Tibial nerve (tissue), 4 donors: ENCODE data around the gene RARG. TPM values are rescaled to one million over a fixed set of nuclear protein-coding genes. Genes with fewer than 3 reads are reported as not detected.

Experiments
- DNase-seq, 2 donors: peaks; one replicate each; pipeline ENCODE4 v3.0.0-alpha.2; 2019; ENCODE audit warnings: low spot score in 2 of 2
- H3K27ac ChIP-seq, 4 donors: fragments of 200-600 bp; sonication (generic) in 3 of 4; one replicate each; pipeline ENCODE4 v1.5.1; 2017 to 2019; ENCODE audit warnings: mild to moderate bottlenecking in 1 of 4
- H3K27me3 ChIP-seq, 2 donors: fragments of 200-600 bp; sonication (generic) in 1 of 2; one replicate each; pipeline versions ENCODE4 v1.5.1 to v1.6.0; 2017 to 2019
- H3K36me3 ChIP-seq, 3 donors: fragments of 200-600 bp; sonication (generic); one replicate each; pipeline ENCODE4 v1.5.1; 2018 to 2019
- H3K4me1 ChIP-seq, 4 donors: fragments of 200-600 bp; sonication (generic) in 3 of 4; one replicate each; pipeline ENCODE4 v1.5.1; 2017 to 2019
- H3K4me3 ChIP-seq, 4 donors: fragments of 200-600 bp; sonication (generic) in 3 of 4; one replicate each; pipeline ENCODE4 v1.5.1; 2017 to 2019; ENCODE audit warnings: mild to moderate bottlenecking in 1 of 4, moderate library complexity in 1 of 4
- H3K9me3 ChIP-seq, 4 donors: fragments of 200-600 bp; sonication (generic) in 3 of 4; one replicate each; pipeline ENCODE4 v1.5.1; 2017 to 2019
- CTCF ChIP-seq, 5 experiments: fragments of 200-600 bp in 3 of 5; fragments of 450-650 bp in 2 of 5; sonication (generic) in 3 of 5; IDR thresholded peaks; one replicate each; pipeline ENCODE4 v1.5.1; 2016 to 2019; ENCODE audit warnings: antibody characterized with exemption in 5 of 5, mild to moderate bottlenecking in 3 of 5, moderate library complexity in 2 of 5
- EP300 ChIP-seq, 2 donors: sonication (generic); formaldehyde crosslinking; IDR thresholded peaks; one replicate each; pipeline ENCODE4 v1.6.1; 2017; ENCODE audit warnings: antibody characterized with exemption in 2 of 2, mild to moderate bottlenecking in 1 of 2
- POLR2A ChIP-seq, 2 donors: fragments of 450-650 bp; IDR thresholded peaks; one replicate each; pipeline ENCODE4 v1.6.1; 2017; ENCODE audit warnings: antibody characterized with exemption in 2 of 2, mild to moderate bottlenecking in 2 of 2, moderate library complexity in 2 of 2
- WGBS, 2 donors: methylation state at CpG; one replicate each; pipeline ENCODE4 v1.1.5; 2018; 5-methylcytosine and 5-hydroxymethylcytosine counted together
- total RNA-seq, 4 donors: library from RNA; depleted of rRNA; stranded (reverse); fragments of >200 nt; gene quantifications; one replicate each; pipeline ENCODE4 v1.1.0, GENCODE V29; 2016

Gene RARG
- total RNA-seq, 4 donors from 2014 or later: 28.0 to 32.3 (median 31.4) TPM

DNA sequence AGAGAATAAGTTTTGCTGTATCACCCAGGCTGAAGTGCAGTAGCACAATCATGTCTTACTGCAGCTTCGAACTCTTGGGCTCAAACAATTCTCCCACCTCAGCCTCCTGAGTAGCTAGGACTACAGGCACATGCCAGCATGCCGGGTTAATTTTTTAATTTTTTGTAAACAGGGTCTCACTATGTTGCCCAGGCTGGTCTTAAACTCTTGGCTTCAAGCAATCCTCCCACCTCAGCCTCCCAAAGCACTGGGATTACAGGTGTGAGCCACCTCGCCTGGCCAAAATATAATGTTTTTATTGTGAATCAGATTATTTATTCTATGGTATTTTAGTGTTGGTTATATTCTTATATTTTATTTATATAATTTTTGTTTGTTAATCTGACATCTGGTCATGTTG lies 55.3 kb downstream of the RARG start:
- DNase-seq: no peak
- 95 to 98% methylated on average over 3 of the region's 3 CpGs for WGBS, 2 donors
- peaks cover 0 to 34% (median 12%) of the 10 kb centered on the region in 4 donors for H3K4me1 ChIP-seq
- H3K4me3 ChIP-seq: no peak overlapping the region
- peaks cover 0 to 19% (median 0%) of the 10 kb centered on the region in 3 donors for H3K36me3 ChIP-seq
- H3K27me3 ChIP-seq: no peaks in the 10 kb centered on the region
- H3K9me3 ChIP-seq: no peaks in the 10 kb centered on the region
- TF ChIP-seq EP300 (IDR thresholded peaks at IDR 0.05): no peak
- TF ChIP-seq POLR2A (IDR thresholded peaks at IDR 0.05): no peak
- no peak for TF ChIP-seq CTCF (IDR thresholded peaks at IDR 0.05)
- H3K27ac ChIP-seq: no peak overlapping the region

DNA sequence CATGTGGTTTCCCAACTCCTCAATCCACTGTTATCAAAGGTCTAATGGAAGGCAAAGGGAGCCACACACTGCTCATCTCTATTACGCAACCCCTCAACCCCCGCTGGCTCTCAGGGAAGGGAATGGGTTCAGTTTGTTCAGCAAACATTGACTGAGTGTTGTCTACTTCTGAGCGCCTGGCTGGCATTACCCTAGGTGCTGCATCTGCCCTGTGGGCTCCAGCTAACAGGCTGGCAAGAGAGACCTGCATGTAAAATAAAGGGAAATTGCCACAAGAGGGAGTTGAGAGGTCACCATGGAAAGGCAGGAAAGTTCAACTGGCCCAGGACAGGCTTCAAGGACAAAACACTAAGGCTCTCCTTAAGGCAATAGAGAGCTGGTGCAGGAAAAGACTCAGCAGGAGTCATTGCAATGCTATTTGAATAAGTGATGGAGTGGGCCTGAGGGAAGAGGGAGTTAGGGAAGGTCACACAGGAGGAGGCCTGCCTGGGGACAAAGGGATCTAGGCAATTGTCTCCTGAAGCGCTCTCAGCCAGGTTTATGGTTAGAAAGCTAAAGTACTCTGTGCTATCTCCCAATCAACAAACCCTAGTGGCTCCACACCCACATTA lies 57.0 kb downstream of the RARG start:
- DNase-seq: no peak
- peaks cover 0 to 32% (median 6%) of the 10 kb centered on the region in 4 donors for H3K4me1 ChIP-seq
- TF ChIP-seq EP300 (IDR thresholded peaks at IDR 0.05) (no peak), POLR2A (IDR thresholded peaks at IDR 0.05) (no peak), CTCF (IDR thresholded peaks at IDR 0.05) (no peak)
- H3K4me3 ChIP-seq: no peak overlapping the region
- no peaks in the 10 kb centered on the region for H3K27me3 ChIP-seq
- peaks cover 0 to 34% (median 0%) of the 10 kb centered on the region in 3 donors for H3K36me3 ChIP-seq
- 82 to 84% methylated on average over 4 of the region's 4 CpGs for WGBS, 2 donors
- H3K9me3 ChIP-seq: no peaks in the 10 kb centered on the region
- no peak overlapping the region for H3K27ac ChIP-seq

DNA sequence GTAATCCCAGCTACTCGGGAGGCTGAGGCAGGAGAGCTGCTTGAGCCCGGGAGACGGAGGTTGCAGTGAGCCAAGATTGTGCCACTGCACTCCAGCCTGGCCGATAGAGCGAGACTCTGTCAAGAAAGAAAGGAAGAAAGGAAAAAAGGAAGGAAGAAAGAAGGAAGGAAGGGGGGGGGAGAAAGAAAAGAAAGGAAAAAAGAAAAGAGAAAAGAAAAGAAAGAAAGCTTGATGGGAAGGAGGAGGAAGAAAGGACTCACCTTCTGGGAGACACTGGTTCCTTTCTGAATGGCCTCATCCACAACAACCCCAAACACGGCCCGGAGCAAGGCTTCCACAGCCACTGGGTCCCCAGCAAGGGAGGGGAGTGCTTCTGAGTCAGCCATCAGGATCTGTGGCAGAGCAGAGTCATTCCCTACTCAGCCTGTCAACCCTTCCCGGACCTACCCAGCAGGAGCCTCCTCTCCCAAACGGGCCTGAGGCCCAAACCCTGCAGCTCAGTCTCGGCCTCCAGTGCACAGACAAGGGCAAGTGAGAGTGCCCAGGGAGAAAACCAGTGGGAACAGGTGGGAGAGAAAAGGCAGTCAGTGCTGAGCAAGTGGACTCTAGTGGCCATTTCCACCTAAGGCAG lies 58.8 kb downstream of the RARG start:
- DNase-seq: no peak
- Histone ChIP-seq H3K27me3 (no peaks in the 10 kb centered on the region), H3K4me1 (peaks cover 0 to 18% (median 2%) of the 10 kb centered on the region in 4 donors), H3K36me3 (peaks cover 0 to 52% (median 0%) of the 10 kb centered on the region in 3 donors), H3K9me3 (no peaks in the 10 kb centered on the region), H3K27ac (no peak overlapping the region), H3K4me3 (no peak overlapping the region)
- WGBS, 2 donors: 72 to 83% methylated on average over 10 of the region's 10 CpGs
- TF ChIP-seq CTCF (IDR thresholded peaks at IDR 0.05): no peak
- no peak for TF ChIP-seq EP300 (IDR thresholded peaks at IDR 0.05)

GRCh38 chr12:53172352-53172751 lies 59.7 kb downstream of the RARG start:
- H3K4me1 ChIP-seq: peaks cover 0 to 18% (median 2%) of the 10 kb centered on the region in 4 donors
- no peak overlapping the region for H3K27ac ChIP-seq
- DNase-seq: no peak
- peaks cover 0 to 61% (median 0%) of the 10 kb centered on the region in 3 donors for H3K36me3 ChIP-seq
- 60 to 92% methylated on average over 11 of the region's 11 CpGs for WGBS, 2 donors
- TF ChIP-seq EP300 (IDR thresholded peaks at IDR 0.05) (no peak), CTCF (IDR thresholded peaks at IDR 0.05) (no peak), POLR2A (IDR thresholded peaks at IDR 0.05) (no peak)
- no peak overlapping the region for H3K4me3 ChIP-seq
- H3K27me3 ChIP-seq: no peaks in the 10 kb centered on the region
- no peaks in the 10 kb centered on the region for H3K9me3 ChIP-seq

DNA sequence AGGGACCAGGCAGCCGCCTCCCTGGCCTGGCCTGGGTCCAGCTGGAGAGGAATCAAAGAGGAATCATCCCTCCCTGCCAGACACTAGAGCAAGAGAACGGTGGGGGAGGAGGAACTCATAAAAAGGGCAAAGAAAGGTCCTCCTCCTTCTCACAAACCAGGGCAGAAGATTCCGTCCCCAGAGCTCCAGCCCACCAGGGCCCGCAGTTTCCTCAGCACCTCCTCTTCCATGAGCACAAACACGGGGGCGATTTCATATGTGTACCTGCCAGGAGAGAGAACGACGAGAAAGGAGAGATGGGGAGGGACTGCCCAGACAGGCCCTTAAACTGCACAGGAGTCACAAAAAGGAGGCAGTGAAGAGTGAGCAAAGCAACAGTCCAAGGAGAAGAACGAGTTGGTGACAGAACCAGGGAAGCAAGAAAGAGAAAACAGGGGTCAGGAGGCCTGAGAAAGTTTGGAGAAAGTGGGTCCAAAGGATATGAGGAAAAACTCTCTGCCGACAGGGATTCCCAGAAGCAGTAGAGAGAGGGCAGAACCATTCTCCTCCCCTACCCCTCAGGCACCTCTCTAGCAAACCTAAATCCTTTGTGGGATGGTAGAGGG lies 60.2 kb downstream of the RARG start:
- H3K27me3 ChIP-seq: no peaks in the 10 kb centered on the region
- TF ChIP-seq EP300 (IDR thresholded peaks at IDR 0.05): no peak
- no peak for TF ChIP-seq POLR2A (IDR thresholded peaks at IDR 0.05)
- TF ChIP-seq CTCF (IDR thresholded peaks at IDR 0.05): no peak
- H3K27ac ChIP-seq: no peak overlapping the region
- no peak for DNase-seq
- H3K4me1 ChIP-seq: peaks cover 0 to 18% (median 2%) of the 10 kb centered on the region in 4 donors
- peaks cover 0 to 66% (median 0%) of the 10 kb centered on the region in 3 donors for H3K36me3 ChIP-seq
- WGBS, 2 donors: 45 to 47% methylated on average over 10 of the region's 10 CpGs
- H3K4me3 ChIP-seq: no peak overlapping the region
- H3K9me3 ChIP-seq: no peaks in the 10 kb centered on the region
